ENCODE measurements around the gene CBLB.

Gene CBLB

GRCh38 chr3:105868742-105869530 is at the start of gene CBLB:
Gene CBLB, minus strand, starts transcription at chr3:105869012. Its CDS starts 1,435 bp downstream, at chr3:105867577.
- peak; percentile 81 for DNase-seq (ENCODE audit: extremely low spot score, insufficient read length, low read depth)
- FAIRE-seq = peak; percentile 95

GRCh38 chr3:105916767-105917166 is 48.0 kb upstream of the CBLB start:
- DNase-seq (ENCODE audit: extremely low spot score, insufficient read length, low read depth) (no peak), FAIRE-seq (no peak)

DNA sequence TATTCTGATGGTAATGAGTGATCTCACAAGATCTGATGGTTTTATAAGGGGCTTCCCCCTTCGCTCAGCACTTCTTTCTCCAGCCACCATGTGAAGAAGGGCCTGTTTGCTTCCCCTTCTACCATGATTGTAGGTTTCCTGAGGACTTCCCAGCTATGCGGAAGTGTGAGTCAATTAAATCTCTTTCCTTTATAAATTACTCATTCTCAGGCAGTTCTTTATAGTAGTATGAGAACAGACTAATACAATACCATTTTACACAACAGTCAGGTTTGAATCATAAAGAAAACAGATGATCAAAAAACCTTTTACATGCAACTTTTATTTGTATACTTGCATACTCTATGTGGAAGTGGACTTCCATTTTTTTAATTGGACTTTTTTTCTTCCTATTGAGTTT is 46.7 kb upstream of the CBLB start:
- DNase-seq (ENCODE audit: extremely low spot score, insufficient read length, low read depth) (no peak), FAIRE-seq (no peak)

DNA sequence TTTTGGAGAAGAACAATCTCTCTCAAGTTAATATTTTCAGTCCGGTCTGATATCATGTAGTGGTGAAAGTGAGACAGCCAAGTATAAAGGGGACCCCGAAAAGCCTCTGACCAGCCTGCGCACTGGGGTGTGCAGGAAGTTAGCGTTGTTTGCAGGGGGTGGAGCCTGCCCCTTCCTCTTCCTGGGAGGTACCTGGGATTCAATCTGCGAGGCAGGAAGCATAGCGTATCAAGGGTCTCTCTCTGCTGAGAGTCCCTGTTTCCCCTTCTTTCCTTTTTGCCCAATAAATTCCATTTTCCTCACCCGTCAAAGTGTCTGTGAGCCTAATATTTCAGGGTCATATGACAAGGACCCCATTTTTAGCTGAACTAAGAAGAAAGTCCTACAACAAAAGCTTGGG is 44.8 kb upstream of the CBLB start:
- DNase-seq (ENCODE audit: extremely low spot score, insufficient read length, low read depth) = no peak

GRCh38 chr3:105912891-105913290 is 44.1 kb upstream of the CBLB start:
- DNase-seq (ENCODE audit: extremely low spot score, insufficient read length, low read depth) (no peak), FAIRE-seq (no peak)

More for the DNA sequence above, 44.8 kb upstream of the CBLB start:
- no peak for FAIRE-seq

GRCh38 chr3:105911496-105911895 is 42.7 kb upstream of the CBLB start:
- DNase-seq (ENCODE audit: extremely low spot score, insufficient read length, low read depth) (no peak), FAIRE-seq (no peak)

DNA sequence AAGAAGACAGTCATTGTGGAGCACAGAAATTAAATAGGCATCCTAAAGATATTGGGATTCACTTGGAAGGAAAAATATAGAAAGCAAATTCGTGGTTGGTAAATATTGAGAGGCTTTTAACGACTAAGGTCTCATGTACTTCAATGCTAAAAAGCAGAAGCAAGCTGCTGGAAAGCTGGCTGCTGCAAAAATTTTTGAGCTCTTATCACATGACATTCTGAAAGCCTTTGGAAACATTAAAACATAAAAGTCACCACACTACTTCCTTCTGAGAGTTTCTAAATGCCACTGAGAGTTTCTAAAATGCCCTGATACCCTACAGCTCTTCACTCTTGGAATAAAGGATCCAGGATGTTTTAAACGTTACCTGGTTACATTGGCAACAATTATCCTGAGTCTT is 39.0 kb upstream of the CBLB start:
- FAIRE-seq (peak; percentile 67), DNase-seq (ENCODE audit: extremely low spot score, insufficient read length, low read depth) (no peak)

DNA sequence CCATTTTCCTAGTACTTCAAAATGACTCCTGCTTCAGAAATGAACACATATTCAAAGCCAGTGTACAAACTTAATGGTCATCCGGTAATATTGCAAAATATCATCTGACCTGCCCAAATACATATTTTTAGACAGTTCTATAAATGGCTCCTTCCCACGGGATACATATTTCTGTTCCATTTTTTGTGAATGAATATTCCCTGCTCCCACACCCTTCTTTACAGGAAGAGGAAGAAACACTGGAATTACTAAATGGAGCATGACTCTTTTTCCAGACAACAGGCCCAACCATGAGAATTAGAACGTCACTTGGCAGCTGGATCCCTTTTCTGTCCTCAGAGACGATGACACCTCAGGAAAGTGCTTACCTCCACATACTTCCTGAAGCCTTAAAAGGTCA is 38.0 kb upstream of the CBLB start:
- FAIRE-seq = no peak
- DNase-seq (ENCODE audit: extremely low spot score, insufficient read length, low read depth) = no peak

DNA sequence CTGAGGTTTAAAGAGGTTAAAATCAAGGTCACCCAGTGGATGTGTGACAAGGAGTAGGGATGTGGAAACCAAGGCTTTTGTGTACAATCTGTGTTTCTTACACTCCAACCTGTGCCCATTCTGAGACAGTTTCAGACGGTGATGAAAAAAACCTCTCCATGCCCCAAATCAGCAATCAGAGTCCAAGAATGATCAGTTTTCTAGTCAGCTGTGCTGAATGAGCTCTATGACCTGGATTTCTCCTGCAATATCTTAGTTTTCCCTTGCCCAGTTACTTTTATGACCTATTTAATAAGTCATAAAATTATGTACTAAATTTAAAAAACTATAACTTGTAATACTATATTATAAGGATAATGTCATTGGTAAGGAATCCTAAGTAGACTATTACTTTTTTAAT is 37.5 kb upstream of the CBLB start:
- FAIRE-seq = no peak
- no peak for DNase-seq (ENCODE audit: extremely low spot score, insufficient read length, low read depth)

DNA sequence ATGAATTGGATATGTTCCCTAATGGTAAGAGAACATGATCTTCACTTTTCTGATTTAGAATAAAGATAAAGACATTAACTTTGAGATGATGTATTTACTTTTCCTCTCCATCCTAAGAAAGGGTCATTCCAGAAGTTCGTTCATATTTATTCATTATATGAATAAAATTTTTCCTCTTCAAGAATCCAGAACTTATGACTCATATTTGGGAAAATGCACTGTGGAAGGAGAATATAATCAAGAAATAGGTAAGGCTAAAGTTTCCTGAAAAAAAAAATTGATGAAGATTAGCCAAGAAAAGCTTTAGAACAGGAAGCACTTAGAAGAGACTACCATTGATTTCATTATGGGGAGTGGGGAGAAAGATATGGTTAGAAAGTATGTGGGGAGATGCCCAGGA is 36.5 kb upstream of the CBLB start:
- FAIRE-seq (no peak), DNase-seq (ENCODE audit: extremely low spot score, insufficient read length, low read depth) (no peak)

GRCh38 chr3:105904678-105905284 is 36.0 kb upstream of the CBLB start:
- DNase-seq (ENCODE audit: extremely low spot score, insufficient read length, low read depth) (no peak), FAIRE-seq (peak; percentile 21)

DNA sequence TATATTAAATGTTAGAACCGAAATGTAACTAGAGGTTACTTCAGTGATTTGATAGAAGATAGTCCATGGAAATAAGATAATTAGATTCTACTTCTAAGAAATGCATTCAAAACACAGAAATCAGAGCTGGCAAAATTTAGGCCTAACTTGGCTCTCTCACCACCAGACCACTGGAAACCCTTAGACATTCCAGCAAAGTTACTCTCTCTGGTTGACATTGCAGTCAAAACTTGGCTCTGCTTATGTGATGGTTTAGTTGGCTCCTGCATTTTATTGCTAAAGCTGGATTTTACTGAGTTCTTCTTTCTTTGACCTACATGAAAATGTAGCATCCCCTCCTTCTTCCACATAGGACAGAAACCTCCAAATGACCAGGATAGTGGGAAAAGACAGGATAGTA is 35.4 kb upstream of the CBLB start:
- FAIRE-seq = no peak
- DNase-seq (ENCODE audit: extremely low spot score, insufficient read length, low read depth) = no peak

DNA sequence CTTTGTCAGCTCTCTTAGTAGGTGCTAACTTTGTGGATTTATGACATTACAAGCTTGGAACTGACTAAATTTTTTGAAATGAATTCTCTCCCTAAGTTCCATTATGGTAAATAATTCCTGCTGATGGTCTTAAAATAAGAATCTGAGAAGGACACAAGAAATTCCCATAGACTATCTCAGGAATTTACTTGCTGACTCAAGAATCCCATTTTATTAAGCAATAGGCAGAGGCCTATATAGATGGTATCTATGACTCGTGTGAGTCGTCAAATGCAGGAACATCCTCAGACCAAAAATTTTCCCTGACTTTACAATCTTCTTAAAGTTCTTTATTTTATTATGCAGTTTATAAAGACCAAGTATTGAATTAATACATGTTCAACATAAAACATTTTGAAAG is 30.7 kb upstream of the CBLB start:
- no peak for DNase-seq (ENCODE audit: extremely low spot score, insufficient read length, low read depth)
- FAIRE-seq = no peak

DNA sequence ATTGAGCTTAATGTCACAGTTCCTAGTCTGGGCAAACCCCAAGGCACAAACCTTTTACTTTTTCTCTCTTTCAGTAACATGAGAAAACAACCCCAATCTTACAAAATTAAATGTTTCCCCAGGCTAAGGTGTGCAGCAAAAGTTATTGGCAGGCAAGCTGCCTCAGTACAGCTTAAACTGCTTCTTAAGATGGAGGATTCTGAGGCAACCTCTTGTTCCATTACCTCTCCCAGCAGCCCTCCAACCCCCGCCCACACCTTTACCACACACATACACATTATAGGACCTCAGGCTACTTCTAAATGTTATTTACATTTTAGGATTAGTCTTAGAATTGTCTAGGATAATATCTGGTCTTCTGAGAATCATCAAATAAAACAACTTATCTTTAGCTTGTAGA is 22.3 kb upstream of the CBLB start:
- no peak for DNase-seq (ENCODE audit: extremely low spot score, insufficient read length, low read depth)
- FAIRE-seq = no peak

- FAIRE-seq (no peak), DNase-seq (ENCODE audit: extremely low spot score, insufficient read length, low read depth) (no peak)
These were observed 20.1 kb upstream of the CBLB start for GRCh38 chr3:105888621-105889579.

DNA sequence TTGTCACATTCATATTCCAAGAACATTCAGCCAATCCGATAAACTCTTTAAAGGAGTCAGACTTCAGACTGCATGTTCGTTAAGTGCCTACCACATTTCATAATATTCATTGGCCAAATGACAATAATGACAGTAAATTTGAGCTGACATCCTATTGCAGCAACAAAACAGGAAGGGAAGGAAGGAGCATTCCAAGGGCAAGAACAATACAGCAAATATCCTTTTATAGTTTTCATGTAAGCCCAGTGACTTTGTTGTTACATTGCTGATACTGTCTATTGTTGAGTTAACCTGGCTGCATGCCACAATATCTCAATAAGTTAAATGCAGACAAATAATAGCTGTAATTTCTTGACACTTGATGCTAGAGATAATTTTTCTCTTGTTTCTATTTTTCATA is 16.4 kb upstream of the CBLB start:
- DNase-seq (ENCODE audit: extremely low spot score, insufficient read length, low read depth) (no peak), FAIRE-seq (no peak)

DNA sequence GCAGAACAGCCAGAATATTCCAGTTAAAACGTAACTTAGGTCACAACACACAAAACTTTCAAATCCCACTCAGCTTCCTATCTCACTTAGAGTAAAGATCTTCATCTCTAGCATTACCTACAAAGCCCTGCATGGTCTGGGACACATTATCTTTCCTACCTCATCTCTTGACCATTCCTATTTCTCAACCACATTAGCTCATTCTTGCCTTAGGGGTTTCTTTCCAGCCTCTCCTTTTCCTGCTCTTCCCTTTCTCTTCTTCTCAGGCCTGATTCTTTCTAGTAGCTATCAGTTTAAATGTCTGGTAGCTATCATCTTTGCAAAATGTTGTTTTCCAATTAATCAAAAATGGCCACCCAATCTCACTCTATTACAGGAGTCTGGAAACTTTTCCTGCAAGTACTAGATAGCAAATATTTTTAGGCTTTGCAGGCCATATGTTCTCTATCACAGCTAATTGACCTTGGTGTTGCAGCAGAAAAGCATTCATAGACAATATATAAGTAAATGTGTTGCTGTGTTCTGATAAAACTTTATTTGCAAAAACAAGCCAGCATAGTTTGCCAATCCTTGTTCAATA is 15.1 kb upstream of the CBLB start:
- FAIRE-seq (no peak), DNase-seq (ENCODE audit: extremely low spot score, insufficient read length, low read depth) (no peak)

DNA sequence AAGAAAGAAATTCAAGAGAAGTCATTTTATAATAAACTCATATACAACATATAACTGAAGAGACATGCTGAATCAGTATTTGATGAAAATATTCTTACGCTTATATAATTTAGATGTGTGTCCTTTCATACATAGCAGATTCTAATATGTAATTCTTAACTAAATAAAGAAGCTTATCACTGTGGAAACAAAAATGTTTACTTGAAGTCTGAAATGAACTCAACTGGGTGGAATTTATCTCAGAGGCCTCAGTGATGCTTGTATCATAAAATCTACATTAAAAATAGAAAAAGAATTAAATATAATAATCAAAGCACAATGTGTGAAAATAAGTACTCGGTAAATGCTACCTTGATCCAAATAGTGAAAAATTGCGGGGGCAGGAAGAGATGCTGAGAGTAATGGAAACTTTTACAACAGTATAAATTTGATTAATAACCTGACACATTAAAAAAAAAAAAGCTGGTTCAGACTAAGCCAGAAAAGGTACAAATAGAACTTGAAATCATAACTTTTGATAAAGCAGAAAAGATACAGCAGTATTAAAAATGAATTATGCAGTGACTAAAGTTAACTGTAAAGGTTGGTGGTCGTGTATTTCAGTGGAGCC is 12.0 kb upstream of the CBLB start:
- FAIRE-seq (no peak), DNase-seq (ENCODE audit: extremely low spot score, insufficient read length, low read depth) (no peak)

- no peak for FAIRE-seq
- no peak for DNase-seq (ENCODE audit: extremely low spot score, insufficient read length, low read depth)
These were observed 9.2 kb upstream of the CBLB start for GRCh38 chr3:105878061-105878460.

GRCh38 chr3:105877336-105877910 is 8.6 kb upstream of the CBLB start:
- DNase-seq (ENCODE audit: extremely low spot score, insufficient read length, low read depth) (no peak), FAIRE-seq (peak; percentile 38)
